Measurements from ENCODE around the gene LUZP2.

DNA sequence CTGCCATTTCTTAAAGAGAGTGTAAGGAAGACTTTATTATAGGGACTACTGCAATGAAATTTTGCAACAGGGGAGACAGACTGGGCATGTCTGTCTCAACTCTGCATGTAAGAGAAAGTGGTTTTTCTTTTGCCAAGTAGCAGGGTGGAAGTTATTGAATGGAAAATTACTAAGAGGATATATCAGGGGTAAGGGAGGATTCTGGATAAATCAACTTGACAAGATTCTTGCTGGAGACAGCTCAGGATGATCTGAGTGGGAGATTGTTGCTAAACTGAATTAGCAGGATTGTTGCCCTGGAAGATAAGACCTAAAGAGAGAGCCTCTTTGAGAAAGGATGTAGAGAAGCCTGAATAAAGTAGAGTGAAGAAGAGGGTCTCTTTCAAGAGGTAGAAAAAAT lies 145.8 kb downstream of the LUZP2 start:
- no peak for TF ChIP-seq POLR2A (IDR thresholded peaks at IDR 0.05; ENCODE audit: low read depth, low read length)
- no peak for TF ChIP-seq POLR2AphosphoS5 (IDR thresholded peaks at IDR 0.05; ENCODE audit: low read depth, low read length)
- TF ChIP-seq TAF1 (IDR thresholded peaks at IDR 0.05; ENCODE audit: borderline replicate concordance, low read depth, low read length) = no peak
